Activated CD8-positive, alpha-beta memory T cell treated with anti-CD3 and anti-CD28 coated beads, Interleukin-2, amount 50 U/mL, for 48 hours (primary cell): Measurements from ENCODE around the gene E2F3.

Source experiments
- DNase-seq: peaks from one replicate; pipeline ENCODE4 v3.0.0-alpha.2; 2020

E2F3 gene

GRCh38 chr6:20401205-20402091, at the start of gene E2F3:
Gene E2F3, plus strand, starts transcription at chr6:20401879. Its CDS starts 354 bp downstream, at chr6:20402233.
- DNase-seq, result peak; percentile 97

GRCh38 chr6:20352346-20352745, 49.3 kb upstream of the E2F3 start:
- no peak for DNase-seq

- no peak for DNase-seq
These were observed 48.5 kb upstream of the E2F3 start for GRCh38 chr6:20353134-20353533.

- no peak for DNase-seq
These were observed 47.3 kb upstream of the E2F3 start for GRCh38 chr6:20354366-20354765.

GRCh38 chr6:20360471-20361119, 41.1 kb upstream of the E2F3 start:
- DNase-seq, result no peak

- no peak for DNase-seq
These were observed 39.1 kb upstream of the E2F3 start for GRCh38 chr6:20362623-20363022.

GRCh38 chr6:20364327-20364726, 37.4 kb upstream of the E2F3 start:
- no peak for DNase-seq

GRCh38 chr6:20365456-20365855, 36.2 kb upstream of the E2F3 start:
- no peak for DNase-seq

GRCh38 chr6:20366082-20366830, 35.4 kb upstream of the E2F3 start:
- peak; percentile 57 for DNase-seq

GRCh38 chr6:20367743-20368485, 33.8 kb upstream of the E2F3 start:
- DNase-seq, result no peak

- no peak for DNase-seq
These were observed 31.3 kb upstream of the E2F3 start for GRCh38 chr6:20370393-20370792.

- DNase-seq, result no peak
These were observed 30.9 kb upstream of the E2F3 start for GRCh38 chr6:20370801-20371200.

- DNase-seq, result no peak
These were observed 26.2 kb upstream of the E2F3 start for GRCh38 chr6:20375436-20375835.

- no peak for DNase-seq
These were observed 23.9 kb upstream of the E2F3 start for GRCh38 chr6:20377623-20378265.

GRCh38 chr6:20379231-20379630, 22.4 kb upstream of the E2F3 start:
- DNase-seq, result no peak

GRCh38 chr6:20386218-20386617, 15.5 kb upstream of the E2F3 start:
- DNase-seq, result no peak

- DNase-seq, result no peak
These were observed 12.6 kb upstream of the E2F3 start for GRCh38 chr6:20389066-20389465.

- DNase-seq, result no peak
These were observed 8.4 kb upstream of the E2F3 start for GRCh38 chr6:20393297-20393696.

- no peak for DNase-seq
These were observed 2.2 kb upstream of the E2F3 start for GRCh38 chr6:20399518-20399917.

- peak; percentile 65 for DNase-seq
These were observed 1.0 kb upstream of the E2F3 start for GRCh38 chr6:20400456-20401204.

GRCh38 chr6:20402092-20402341, 338 bp downstream of the E2F3 start:
- DNase-seq, result no peak
